ENCODE data around the gene RPEL1. TPM values are rescaled to one million over a fixed set of nuclear protein-coding genes. Genes with fewer than 3 reads are reported as not detected.
"Not testable (repeated sequence)": the region's sequence is repeated elsewhere in the genome, so short reads cannot be mapped to it uniquely, and the experiment has no call there.

Gene RPEL1
- total RNA-seq, 5 donors from 2014 or later (not counting 1 experiment from before 2014, with no cell fraction given): not detected

DNA sequence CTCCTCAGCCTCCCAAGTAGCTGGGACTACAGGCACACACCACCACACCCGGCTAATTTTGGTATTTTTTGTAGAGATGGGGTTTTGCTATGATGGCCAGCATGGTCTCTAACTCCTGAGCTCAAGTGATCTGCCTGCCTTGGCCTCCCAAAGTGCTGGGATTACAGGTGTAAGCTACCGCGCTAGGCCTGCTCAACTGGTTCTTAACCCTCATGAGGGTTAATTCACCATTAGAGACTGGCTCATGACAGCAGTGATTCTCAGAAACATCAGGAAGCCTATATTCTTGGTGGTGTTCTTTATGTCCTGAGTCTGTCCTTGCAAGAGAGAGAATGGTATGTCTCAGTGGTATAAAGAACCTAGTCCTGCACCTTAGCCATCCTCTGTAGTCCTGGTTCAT is 42.2 kb upstream of the RPEL1 start:
- no peak overlapping the region for H3K4me3 Mint-ChIP-seq
- no peaks in the 10 kb centered on the region for H3K36me3 Mint-ChIP-seq
- H3K27me3 ChIP-seq (replicated peaks in 1 of 2; ENCODE audit: control insufficient read depth in 2 of 2, extremely low read depth in 1 of 2, insufficient read depth in 2 of 2, low read length in 1 of 2): peaks cover 0 to 3% of the 10 kb centered on the region in 2 experiments
- ATAC-seq (replicated peaks in 1 of 4) (no peak), DNase-seq (no peak)
- 100% methylated on average over 2 of the region's 3 CpGs for WGBS (ENCODE audit: insufficient coverage)
- CTCF ChIA-PET: interaction anchor here in 1 of 2 donors (0.6 kb wide), 1 partner anchor 16 kb away, joined by 5 read pairs; no protein-coding TSS in a partner anchor
- no peaks in the 10 kb centered on the region for H3K9me3 ChIP-seq
- H3K4me1 ChIP-seq (ENCODE audit: control insufficient read depth in 1 of 2, extremely low read depth in 1 of 2, insufficient read depth in 2 of 2, low read length in 2 of 2): no peaks in the 10 kb centered on the region
- no peaks in the 10 kb centered on the region for H3K36me3 ChIP-seq (ENCODE audit: control insufficient read depth in 2 of 2, extremely low read depth in 1 of 2, insufficient read depth in 1 of 2, low read length in 1 of 2)
- H3K27me3 Mint-ChIP-seq: no peaks in the 10 kb centered on the region
- H3K4me3 ChIP-seq (ENCODE audit: control insufficient read depth in 1 of 2, extremely low read depth in 1 of 2, low read length in 1 of 2): no peak overlapping the region
- no peak overlapping the region for H3K27ac ChIP-seq (ENCODE audit: low read length)
- peaks cover 0 to 3% (median 0%) of the 10 kb centered on the region in 3 donors for H3K9me3 Mint-ChIP-seq
- no peak overlapping the region for H3K27ac Mint-ChIP-seq
- H3K4me1 Mint-ChIP-seq: no peaks in the 10 kb centered on the region
- POLR2A ChIA-PET: interaction anchor here in 1 of 2 donors (1.1 kb wide), 1 partner anchor 20 kb away, joined by 7 read pairs; no protein-coding TSS in a partner anchor

DNA sequence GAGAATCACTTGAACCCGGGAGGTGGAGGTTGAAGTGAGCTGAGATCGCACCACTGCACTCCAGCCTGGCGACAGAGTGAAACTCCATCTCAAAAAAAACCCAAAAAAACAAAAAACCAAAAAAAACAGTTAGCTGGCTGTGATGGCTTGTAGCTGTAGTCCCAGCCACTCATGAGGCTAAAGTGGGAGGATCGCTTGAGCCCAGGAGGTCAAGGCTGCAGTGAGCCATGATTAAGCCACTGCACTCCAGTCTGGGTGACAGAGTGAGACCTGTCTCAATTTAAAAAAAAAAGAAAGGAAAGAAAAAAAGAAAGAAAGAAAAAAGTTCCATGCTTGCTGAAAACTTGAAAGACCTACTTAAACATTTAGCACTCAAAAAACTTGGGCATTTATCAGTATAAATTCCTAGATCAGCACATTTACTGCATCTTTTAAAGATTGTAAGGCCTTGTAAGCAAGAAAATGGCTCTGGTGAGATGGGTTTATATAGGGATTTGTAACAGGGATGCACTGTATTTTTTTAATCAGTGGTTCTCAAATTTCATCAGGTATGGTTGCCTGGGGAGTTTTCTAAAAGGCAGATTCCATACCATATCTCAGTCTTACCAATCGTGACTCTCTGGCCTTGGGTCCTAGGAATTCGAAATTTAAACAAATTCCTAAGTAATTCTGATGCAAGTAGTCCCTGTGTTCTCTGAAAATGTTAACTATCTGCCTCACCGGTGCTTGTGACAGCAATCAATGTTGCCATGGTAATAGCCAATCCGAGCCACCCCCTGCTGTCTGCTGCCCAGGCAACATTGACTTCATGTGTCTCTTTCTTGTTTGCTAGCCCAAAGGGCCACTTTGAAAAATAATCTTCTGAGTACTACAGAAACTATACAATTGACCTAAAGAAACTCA is 41.1 kb upstream of the RPEL1 start:
- H3K27ac Mint-ChIP-seq: no peak overlapping the region
- Histone ChIP-seq H3K27me3 (replicated peaks in 1 of 2; ENCODE audit: control insufficient read depth in 2 of 2, extremely low read depth in 1 of 2, insufficient read depth in 2 of 2, low read length in 1 of 2) (peaks cover 0 to 3% of the 10 kb centered on the region in 2 experiments), H3K27ac (ENCODE audit: low read length) (no peak overlapping the region), H3K36me3 (ENCODE audit: control insufficient read depth in 2 of 2, extremely low read depth in 1 of 2, insufficient read depth in 1 of 2, low read length in 1 of 2) (no peaks in the 10 kb centered on the region), H3K9me3 (no peaks in the 10 kb centered on the region), H3K4me1 (ENCODE audit: control insufficient read depth in 1 of 2, extremely low read depth in 1 of 2, insufficient read depth in 2 of 2, low read length in 2 of 2) (no peaks in the 10 kb centered on the region), H3K4me3 (ENCODE audit: control insufficient read depth in 1 of 2, extremely low read depth in 1 of 2, low read length in 1 of 2) (no peak overlapping the region)
- POLR2A ChIA-PET: interaction anchor here in 1 of 2 donors (1.1 kb wide), 1 partner anchor 22 kb away, joined by 7 read pairs; no protein-coding TSS in a partner anchor
- 80% methylated on average over 4 of the region's 8 CpGs for WGBS (ENCODE audit: insufficient coverage)
- CTCF ChIA-PET: no interaction called here
- H3K9me3 Mint-ChIP-seq: peaks cover 0 to 3% (median 0%) of the 10 kb centered on the region in 3 donors
- DNase-seq: no peak
- H3K4me3 Mint-ChIP-seq: no peak overlapping the region
- no peak for ATAC-seq (replicated peaks in 1 of 4)
- H3K4me1 Mint-ChIP-seq: no peaks in the 10 kb centered on the region
- H3K36me3 Mint-ChIP-seq: no peaks in the 10 kb centered on the region
- no peaks in the 10 kb centered on the region for H3K27me3 Mint-ChIP-seq

DNA sequence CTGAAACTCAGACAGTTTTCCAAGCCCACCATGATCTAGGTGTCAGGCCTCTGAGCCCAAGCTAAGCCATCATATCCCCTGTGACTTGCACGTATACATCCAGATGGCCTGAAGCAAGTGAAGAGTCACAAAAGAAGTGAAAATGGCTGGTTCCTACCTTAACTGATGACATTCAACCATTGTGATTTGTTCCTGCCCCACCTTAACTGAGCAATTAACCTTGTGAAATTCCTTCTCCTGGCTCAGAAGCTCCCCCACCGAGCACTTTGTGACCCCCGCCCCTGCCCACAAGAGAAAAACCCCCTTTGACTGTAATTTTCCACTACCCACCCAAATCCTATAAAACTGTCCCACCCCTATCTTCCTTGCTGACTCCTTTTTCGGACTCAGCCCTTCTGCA is 40.3 kb upstream of the RPEL1 start:
- DNase-seq; H3K27ac ChIP-seq (ENCODE audit: low read length); H3K27ac Mint-ChIP-seq; H3K27me3 Mint-ChIP-seq; H3K4me3 ChIP-seq (ENCODE audit: control insufficient read depth in 1 of 2, extremely low read depth in 1 of 2, low read length in 1 of 2); H3K27me3 ChIP-seq (replicated peaks in 1 of 2; ENCODE audit: control insufficient read depth in 2 of 2, extremely low read depth in 1 of 2, insufficient read depth in 2 of 2, low read length in 1 of 2); H3K36me3 Mint-ChIP-seq; ATAC-seq (replicated peaks in 1 of 4); H3K36me3 ChIP-seq (ENCODE audit: control insufficient read depth in 2 of 2, extremely low read depth in 1 of 2, insufficient read depth in 1 of 2, low read length in 1 of 2); H3K4me1 Mint-ChIP-seq; CTCF ChIA-PET; H3K9me3 Mint-ChIP-seq; H3K9me3 ChIP-seq; POLR2A ChIA-PET; H3K4me1 ChIP-seq (ENCODE audit: control insufficient read depth in 1 of 2, extremely low read depth in 1 of 2, insufficient read depth in 2 of 2, low read length in 2 of 2); H3K4me3 Mint-ChIP-seq: not testable (repeated sequence)
- WGBS (ENCODE audit: insufficient coverage): 92% methylated on average over 2 of the region's 4 CpGs

DNA sequence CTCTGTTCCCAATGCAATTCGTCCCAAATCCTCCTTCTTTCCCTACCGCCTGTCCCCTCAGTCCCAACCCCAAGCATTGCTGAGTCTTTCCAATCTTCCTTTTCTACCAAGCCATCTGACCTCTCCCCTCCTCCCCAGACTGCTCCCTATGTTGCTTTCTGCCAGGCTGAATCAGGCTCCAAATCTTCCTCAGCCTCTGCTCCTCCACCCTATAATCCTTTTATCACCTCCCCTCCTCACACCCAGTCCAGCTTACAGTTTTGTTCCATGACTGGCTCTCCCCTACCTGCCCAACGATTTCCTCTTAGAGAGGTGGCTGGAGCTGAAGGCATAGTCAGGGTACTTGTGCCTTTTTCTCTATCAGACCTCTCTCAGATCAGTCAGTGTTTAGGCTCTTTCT is 39.0 kb upstream of the RPEL1 start:
- H3K9me3 Mint-ChIP-seq; H3K9me3 ChIP-seq; H3K4me1 ChIP-seq (ENCODE audit: control insufficient read depth in 1 of 2, extremely low read depth in 1 of 2, insufficient read depth in 2 of 2, low read length in 2 of 2); H3K36me3 Mint-ChIP-seq; H3K4me3 Mint-ChIP-seq; CTCF ChIA-PET; H3K36me3 ChIP-seq (ENCODE audit: control insufficient read depth in 2 of 2, extremely low read depth in 1 of 2, insufficient read depth in 1 of 2, low read length in 1 of 2); DNase-seq; H3K27me3 ChIP-seq (replicated peaks in 1 of 2; ENCODE audit: control insufficient read depth in 2 of 2, extremely low read depth in 1 of 2, insufficient read depth in 2 of 2, low read length in 1 of 2); H3K27ac Mint-ChIP-seq; H3K27me3 Mint-ChIP-seq; H3K27ac ChIP-seq (ENCODE audit: low read length); H3K4me3 ChIP-seq (ENCODE audit: control insufficient read depth in 1 of 2, extremely low read depth in 1 of 2, low read length in 1 of 2); H3K4me1 Mint-ChIP-seq; ATAC-seq (replicated peaks in 1 of 4); POLR2A ChIA-PET: not testable (repeated sequence)
- whole genome bisulfite sequencing (ENCODE audit: insufficient coverage): 86% methylated on average over 2 of the region's 3 CpGs

DNA sequence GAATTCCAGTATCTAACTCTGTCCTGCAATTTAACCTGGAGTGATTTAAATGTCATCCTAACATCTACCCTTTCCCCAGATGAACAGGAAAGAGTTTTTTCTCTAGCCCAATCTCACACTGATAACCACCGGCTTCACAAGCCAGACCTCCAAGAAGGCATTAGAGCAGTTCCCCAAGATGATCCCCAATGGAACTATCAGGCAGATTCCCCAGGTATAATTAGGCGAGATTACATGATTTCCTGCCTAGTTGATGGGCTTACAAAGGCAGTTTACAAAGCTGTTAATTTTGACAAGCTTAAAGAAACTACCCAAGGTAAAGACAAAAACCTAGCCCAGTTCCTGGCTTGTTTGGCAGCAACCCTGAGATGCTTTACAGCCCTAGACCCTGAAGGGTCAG is 38.5 kb upstream of the RPEL1 start:
- Histone ChIP-seq H3K4me3 (ENCODE audit: control insufficient read depth in 1 of 2, extremely low read depth in 1 of 2, low read length in 1 of 2) (no peak overlapping the region), H3K9me3 (no peaks in the 10 kb centered on the region), H3K27ac (ENCODE audit: low read length) (no peak overlapping the region), H3K36me3 (ENCODE audit: control insufficient read depth in 2 of 2, extremely low read depth in 1 of 2, insufficient read depth in 1 of 2, low read length in 1 of 2) (no peaks in the 10 kb centered on the region), H3K4me1 (ENCODE audit: control insufficient read depth in 1 of 2, extremely low read depth in 1 of 2, insufficient read depth in 2 of 2, low read length in 2 of 2) (no peaks in the 10 kb centered on the region), H3K27me3 (replicated peaks in 1 of 2; ENCODE audit: control insufficient read depth in 2 of 2, extremely low read depth in 1 of 2, insufficient read depth in 2 of 2, low read length in 1 of 2) (peaks cover 0 to 5% of the 10 kb centered on the region in 2 experiments)
- ATAC-seq (replicated peaks in 1 of 4) (no peak), DNase-seq (no peak)
- POLR2A ChIA-PET: no interaction called here
- Mint-ChIP-seq H3K36me3 (no peaks in the 10 kb centered on the region), H3K27ac (no peak overlapping the region), H3K9me3 (peaks cover 0 to 6% (median 3%) of the 10 kb centered on the region in 3 donors), H3K27me3 (no peaks in the 10 kb centered on the region), H3K4me3 (no peak overlapping the region), H3K4me1 (no peaks in the 10 kb centered on the region)
- CTCF ChIA-PET: interaction anchor here in 1 of 2 donors (0.6 kb wide), 1 partner anchor 24 kb away, joined by 3 read pairs; no protein-coding TSS in a partner anchor
- WGBS (ENCODE audit: insufficient coverage): 71% methylated on average over 2 of the region's 2 CpGs

DNA sequence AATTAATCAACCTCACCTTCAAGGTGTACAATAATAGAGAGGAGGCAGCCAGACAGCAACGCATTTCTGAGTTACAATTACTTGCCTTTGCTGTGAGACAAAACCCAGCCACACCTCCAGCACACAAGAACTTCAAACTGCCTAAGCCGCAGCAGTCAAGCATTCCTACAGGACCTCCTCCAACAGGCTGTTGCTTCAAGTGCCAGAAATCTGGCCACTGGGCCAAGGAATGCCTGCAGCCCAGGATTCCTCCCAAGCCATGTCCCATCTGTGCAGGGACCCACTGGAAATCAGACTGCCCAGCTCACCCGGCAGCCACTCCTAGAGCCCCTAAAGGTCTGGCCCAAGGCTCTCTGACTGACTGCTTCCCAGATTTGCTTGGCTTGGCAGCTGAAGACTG is 38.0 kb upstream of the RPEL1 start:
- H3K9me3 ChIP-seq; H3K4me1 Mint-ChIP-seq; H3K4me1 ChIP-seq (ENCODE audit: control insufficient read depth in 1 of 2, extremely low read depth in 1 of 2, insufficient read depth in 2 of 2, low read length in 2 of 2); H3K27me3 Mint-ChIP-seq; H3K4me3 Mint-ChIP-seq; H3K36me3 ChIP-seq (ENCODE audit: control insufficient read depth in 2 of 2, extremely low read depth in 1 of 2, insufficient read depth in 1 of 2, low read length in 1 of 2); H3K36me3 Mint-ChIP-seq; H3K27me3 ChIP-seq (replicated peaks in 1 of 2; ENCODE audit: control insufficient read depth in 2 of 2, extremely low read depth in 1 of 2, insufficient read depth in 2 of 2, low read length in 1 of 2); DNase-seq; ATAC-seq (replicated peaks in 1 of 4); POLR2A ChIA-PET; H3K27ac ChIP-seq (ENCODE audit: low read length); H3K27ac Mint-ChIP-seq; H3K4me3 ChIP-seq (ENCODE audit: control insufficient read depth in 1 of 2, extremely low read depth in 1 of 2, low read length in 1 of 2): not testable (repeated sequence)
- 87% methylated on average over 3 of the region's 3 CpGs for WGBS (ENCODE audit: insufficient coverage)
- H3K9me3 Mint-ChIP-seq: peaks cover 0 to 11% (median 8%) of the 10 kb centered on the region in 3 donors
- CTCF ChIA-PET: interaction anchor here in 1 of 2 donors (0.6 kb wide), 1 partner anchor 25 kb away, joined by 3 read pairs; no protein-coding TSS in a partner anchor

Measured in T-cell (primary cell).